Measurements from ENCODE around the gene RNMT. TPM values are rescaled to one million over a fixed set of nuclear protein-coding genes. Genes with fewer than 3 reads are reported as not detected.

The RNMT gene
- 12.8 and 13.0 TPM in 2 replicates for total RNA-seq

DNA sequence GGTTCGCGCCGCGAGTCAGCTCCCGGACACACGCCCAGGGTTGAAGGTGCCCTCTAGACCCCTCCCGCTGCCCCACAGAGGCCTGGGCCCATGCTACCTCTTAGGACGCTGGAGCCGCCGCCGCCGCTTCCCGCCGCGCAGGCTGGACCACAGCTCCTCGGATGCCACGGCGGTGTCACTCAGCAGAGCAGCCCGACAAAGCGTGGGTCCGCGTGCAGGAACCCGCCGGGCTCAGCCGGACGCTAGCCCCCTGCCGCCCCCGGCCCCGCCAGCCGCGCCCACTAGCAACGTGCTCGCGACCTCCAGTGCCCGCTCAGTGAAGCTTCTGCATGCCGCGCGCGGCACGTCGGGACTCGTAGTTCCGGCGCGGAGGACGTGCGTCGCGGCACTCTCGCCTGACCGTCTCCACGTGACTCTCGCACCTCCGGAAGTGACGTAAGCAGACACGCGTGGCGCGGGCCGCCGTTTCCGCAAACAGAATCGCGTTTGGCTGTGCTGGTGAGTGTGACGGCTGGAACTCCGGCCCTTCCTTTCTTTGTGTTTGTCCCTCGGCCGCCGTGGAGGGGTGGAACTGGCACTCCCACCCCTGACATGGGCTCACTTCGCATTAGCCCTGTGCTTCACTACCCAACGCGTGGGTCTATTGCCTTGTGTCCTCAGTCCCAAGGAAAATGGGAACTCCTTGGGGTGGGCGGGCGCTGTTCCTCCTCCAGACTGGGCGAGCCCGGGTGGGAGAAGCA lies at the start of gene RNMT, which contains the start of gene FAM210A:
Gene RNMT (plus strand): TSS at position 442 of the 740 bp plus-strand sequence. CDS start 4,845 bp downstream, outside the sequence.
Gene FAM210A (minus strand): TSS at position 327 of the 740 bp plus-strand sequence. CDS start 44,481 bp downstream, outside the sequence.

Other genes starting within 250 kb of the RNMT start
- 5.2 and 12.2 TPM in 2 replicates for gene FAM210A, start 115 bp upstream of the RNMT start, total RNA-seq
- gene MC5R, start 97.5 kb downstream of the RNMT start, total RNA-seq: not detected in 2 replicates
- not detected in 2 replicates for gene MC2R, start 188.9 kb downstream of the RNMT start, total RNA-seq